Measurements from ENCODE around the gene RYR1. TPM values are rescaled to one million over a fixed set of nuclear protein-coding genes. Genes with fewer than 3 reads are reported as not detected.
A peak's percentile ranks its signal among the peaks of the same experiment; 100 is the strongest.

Gene RYR1
- total and polyA plus RNA-seq, 2 of the 8 experiments (the other 6 are each of a cell fraction or from before 2014, with no cell fraction given), result 5.8 to 11.8 TPM

- Histone ChIP-seq H3K4me3 (ENCODE audit: extremely low read depth in 1 of 4, insufficient read depth in 2 of 4, low read depth in 3 of 4, low read length in 4 of 4) (no peak overlapping the region), H3K27me3 (replicated peaks in 1 of 4; ENCODE audit: control insufficient read depth in 3 of 4, extremely low read depth in 1 of 4, insufficient read depth in 3 of 4, low read length in 3 of 4) (no peaks in the 10 kb centered on the region), H3K27ac (ENCODE audit: low read depth, low read length) (no peak overlapping the region), H2AK5ac (ENCODE audit: low read depth, low read length) (no peak overlapping the region; the same call in 1 of the 2 replicates), H3K36me3 (ENCODE audit: control insufficient read depth in 2 of 4, insufficient read depth in 4 of 4, low read length in 3 of 4) (no peaks in the 10 kb centered on the region), H3K23ac (ENCODE audit: insufficient read length) (no peak overlapping the region), H2BK5ac (ENCODE audit: low read depth, low read length) (no peak overlapping the region), H3K56ac (replicated peaks; ENCODE audit: insufficient read length, low read depth, low read length) (no peak overlapping the region), H4K8ac (ENCODE audit: extremely low read depth, insufficient read depth, low read length) (no peak overlapping the region), H4K5ac (ENCODE audit: insufficient read length, low read depth, low read length) (no peak overlapping the region), H4K20me1 (replicated peaks in 1 of 2; ENCODE audit: control insufficient read depth in 1 of 2, insufficient read depth in 2 of 2, low read length in 2 of 2) (no peaks in the 10 kb centered on the region), H3K79me2 (ENCODE audit: control insufficient read depth in 1 of 2, insufficient read depth in 2 of 2, low read length in 2 of 2) (peaks cover 0 to 8% of the 10 kb centered on the region in 2 experiments; a peak in 1 of 4 replicates), H2BK12ac (ENCODE audit: low read depth, low read length) (no peak overlapping the region), H3K9me3 (ENCODE audit: insufficient read depth in 2 of 2, low read depth in 1 of 2, low read length in 1 of 2) (no peaks in the 10 kb centered on the region), H3K4me2 (ENCODE audit: insufficient read depth in 1 of 2, low read depth in 2 of 2, low read length in 2 of 2) (no peak overlapping the region), H3K4ac (replicated peaks; ENCODE audit: insufficient read length, low read depth, low read length) (no peak overlapping the region), H3K79me1 (ENCODE audit: low read depth, low read length) (no peaks in the 10 kb centered on the region), H2BK20ac (ENCODE audit: low read length) (no peak overlapping the region), H3K4me1 (replicated peaks in 1 of 4; ENCODE audit: control insufficient read depth in 3 of 4, insufficient read depth in 4 of 4, low read length in 3 of 4) (peaks cover 8 to 13% (median 9%) of the 10 kb centered on the region in 4 experiments), H2BK120ac (replicated peaks; ENCODE audit: low read depth, low read length) (no peak overlapping the region), H3K9ac (replicated peaks in 1 of 4; ENCODE audit: extremely low read depth in 1 of 4, low read depth in 3 of 4, low read length in 3 of 4) (no peak overlapping the region), H3K18ac (ENCODE audit: extremely low read depth, low read length) (no peak overlapping the region), H3K23me2 (ENCODE audit: low read depth, low read length) (peaks cover 8% of the 10 kb centered on the region; the same call in 1 of the 2 replicates), H3K14ac (ENCODE audit: insufficient read length) (no peak overlapping the region), H4K91ac (replicated peaks; ENCODE audit: insufficient read length, low read length) (no peak overlapping the region), H2BK15ac (ENCODE audit: low read length) (no peak overlapping the region), H2AFZ (ENCODE audit: low read length) (no peak overlapping the region)
- ChIA-PET CTCF (ENCODE audit: partially characterized antibody) (interaction anchor here (1.1 kb wide), 1 partner anchor 9 kb away, joined by 3 read pairs; no protein-coding TSS in a partner anchor), POLR2A (ENCODE audit: partially characterized antibody) (interaction anchor here (0.6 to 1.5 kb wide), 3 partner anchors 8 to 14 kb away, joined by 3 to 4 read pairs (median 3); partner anchors contain the start of gene RASGRP4)
- DNase-seq (ENCODE audit: low read depth in 1 of 2, low spot score in 2 of 2), result no peak
- 88% methylated on average over 6 of the region's 6 CpGs; no CpG with 5 or more reads in 1 of the 2 experiments for WGBS, 2 experiments (ENCODE audit: extremely low coverage in 1 of 2, insufficient coverage in 1 of 2, insufficient read length in 1 of 2, insufficient replicate concordance in 2 of 2, low coverage in 1 of 2, low lambda C conversion rate in 2 of 2, missing lambda C conversion rate in 1 of 2)
- no peak for FAIRE-seq
- TF ChIP-seq KDM1A (IDR thresholded peaks at IDR 0.05; ENCODE audit: borderline replicate concordance, low read length) (peak; percentile 86; the same call in 1 of the 2 replicates), EP300 (IDR thresholded peaks at IDR 0.05; ENCODE audit: borderline replicate concordance in 1 of 2, low read depth in 2 of 2, low read length in 2 of 2) (no peak)
These were observed 3.8 kb downstream of the RYR1 start for GRCh38 chr19:38437295-38437694.
